SU-DHL-6 (cell line): ENCODE measurements around the gene LGR4.

Source experiments
- EZH2phosphoT487 ChIP-seq: fragments of 200-600 bp; sonication (generic), shearing (Covaris generic); conservative IDR thresholded peaks from 2 replicates; pipeline ENCODE4 v1.6.1; 2018; ENCODE audit warnings: mild to moderate bottlenecking, antibody characterized with exemption, low read length, moderate library complexity, mixed read lengths
- TF ChIP-seq, protein P1 (sequence below): fragments of 200-600 bp; sonication (generic); IDR thresholded peaks from one replicate; pipeline ENCODE4 v1.5.1; 2017; ENCODE audit warnings: antibody characterized with exemption, mild to moderate bottlenecking, low read length, moderate library complexity; ENCODE audit not compliant: insufficient read depth, poor library complexity, severe bottlenecking

DNA sequence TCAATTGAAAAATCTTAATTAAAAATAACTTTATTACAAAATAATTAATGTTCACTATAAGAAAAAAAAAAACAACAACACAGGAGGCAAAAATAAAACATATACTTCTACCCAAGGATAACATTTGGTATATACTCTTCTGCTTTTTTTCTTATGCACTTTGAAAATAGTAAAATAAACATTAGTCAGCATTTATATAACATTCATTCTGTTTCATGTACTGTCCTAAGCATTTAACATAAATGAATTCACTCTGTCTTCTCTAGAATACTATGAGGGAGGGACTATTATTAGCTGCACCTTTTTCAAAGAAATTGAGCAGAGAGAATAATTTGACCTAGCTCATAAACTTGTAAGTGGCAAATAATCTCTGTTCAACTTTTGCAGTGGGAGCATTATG is 61.3 kb downstream of the LGR4 start:
- TF ChIP-seq, protein P1, sequence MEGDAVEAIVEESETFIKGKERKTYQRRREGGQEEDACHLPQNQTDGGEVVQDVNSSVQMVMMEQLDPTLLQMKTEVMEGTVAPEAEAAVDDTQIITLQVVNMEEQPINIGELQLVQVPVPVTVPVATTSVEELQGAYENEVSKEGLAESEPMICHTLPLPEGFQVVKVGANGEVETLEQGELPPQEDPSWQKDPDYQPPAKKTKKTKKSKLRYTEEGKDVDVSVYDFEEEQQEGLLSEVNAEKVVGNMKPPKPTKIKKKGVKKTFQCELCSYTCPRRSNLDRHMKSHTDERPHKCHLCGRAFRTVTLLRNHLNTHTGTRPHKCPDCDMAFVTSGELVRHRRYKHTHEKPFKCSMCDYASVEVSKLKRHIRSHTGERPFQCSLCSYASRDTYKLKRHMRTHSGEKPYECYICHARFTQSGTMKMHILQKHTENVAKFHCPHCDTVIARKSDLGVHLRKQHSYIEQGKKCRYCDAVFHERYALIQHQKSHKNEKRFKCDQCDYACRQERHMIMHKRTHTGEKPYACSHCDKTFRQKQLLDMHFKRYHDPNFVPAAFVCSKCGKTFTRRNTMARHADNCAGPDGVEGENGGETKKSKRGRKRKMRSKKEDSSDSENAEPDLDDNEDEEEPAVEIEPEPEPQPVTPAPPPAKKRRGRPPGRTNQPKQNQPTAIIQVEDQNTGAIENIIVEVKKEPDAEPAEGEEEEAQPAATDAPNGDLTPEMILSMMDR, result no peak
- no peak for TF ChIP-seq EZH2phosphoT487
